OCI-LY7 (cell line): ENCODE results near the gene BIRC5. TPM values are rescaled to one million over a fixed set of nuclear protein-coding genes. Genes with fewer than 3 reads are reported as not detected.
A peak's percentile ranks its signal among the peaks of the same experiment; 100 is the strongest.

ENCODE experiments used
- BruUV-seq: library from RNA; stranded (reverse); fragments of 400-500 nt; replicated peaks from 2 replicates; lab custom pipeline; 2021; lab: Mats Ljungman, UMichigan
- CTCF ChIA-PET: fragments of 300-600 bp; sonication (Branson Sonifier 250); formaldehyde crosslinking; loops from one replicate; lab custom pipeline; 2022; ENCODE audit warnings: antibody characterized with exemption; ENCODE audit not compliant: unreplicated experiment; lab: Charles Lee
- POLR2A ChIA-PET: fragments of 300-600 bp; sonication (Branson Sonifier 250); formaldehyde crosslinking; loops from one replicate; lab custom pipeline; 2022; ENCODE audit warnings: antibody characterized with exemption; lab: Charles Lee
- DNase-seq: peaks from one replicate; pipeline ENCODE4 v3.0.0-alpha.2; 2015; ENCODE audit warnings: low spot score
- H2AFZ ChIP-seq: fragments of 200-600 bp; sonication (generic), shearing (Covaris generic); 2 replicates; pipeline ENCODE4 v1.6.1; 2014; ENCODE audit warnings: mild to moderate bottlenecking, antibody characterized with exemption, low read length, moderate library complexity
- H3K27ac ChIP-seq: fragments of 200-600 bp; sonication (generic); 2 replicates; pipeline ENCODE4 v1.5.1; 2014; ENCODE audit warnings: mixed run types, low read depth, mild to moderate bottlenecking, moderate library complexity, low read length, inconsistent platforms; ENCODE audit not compliant: poor library complexity, severe bottlenecking
- H3K36me3 ChIP-seq: fragments of 200-600 bp; sonication (generic); 2 replicates; pipeline ENCODE4 v1.6.1; 2014; ENCODE audit warnings: mild to moderate bottlenecking, antibody characterized with exemption, low read length, moderate library complexity, mixed read lengths; ENCODE audit not compliant: insufficient read depth
- H3K4me1 ChIP-seq: fragments of 200-600 bp; sonication (generic); 2 replicates; pipeline ENCODE4 v1.5.1; 2014; ENCODE audit warnings: mild to moderate bottlenecking, low read length; ENCODE audit not compliant: insufficient read depth, poor library complexity, severe bottlenecking
- H3K4me2 ChIP-seq: fragments of 200-600 bp; sonication (generic); 2 replicates; pipeline ENCODE4 v1.6.1; 2014; ENCODE audit warnings: mild to moderate bottlenecking, low read length
- H3K4me3 ChIP-seq: fragments of 200-600 bp; sonication (generic); 2 replicates; pipeline ENCODE4 v1.5.1; 2014; ENCODE audit warnings: mild to moderate bottlenecking, low read depth, low read length; ENCODE audit not compliant: poor library complexity, severe bottlenecking
- H3K79me2 ChIP-seq: fragments of 200-600 bp; sonication (generic); 2 replicates; pipeline ENCODE4 v1.6.1; 2016; ENCODE audit warnings: low read depth, mild to moderate bottlenecking, low read length, moderate library complexity, mixed read lengths; ENCODE audit not compliant: insufficient read depth
- H3K9me2 ChIP-seq: fragments of 200-600 bp; sonication (generic); 2 replicates; pipeline ENCODE4 v1.6.1; 2016; ENCODE audit warnings: mild to moderate bottlenecking, low read length, mixed read lengths; ENCODE audit not compliant: insufficient read depth
- H3K9me3 ChIP-seq: fragments of 200-600 bp; sonication (generic); 2 replicates; pipeline ENCODE4 v1.6.1; 2014; ENCODE audit warnings: mild to moderate bottlenecking, mixed run types, low read length, mixed read lengths
- H4K20me1 ChIP-seq: fragments of 200-600 bp; sonication (generic); 2 replicates; pipeline ENCODE4 v1.6.1; 2014; ENCODE audit warnings: mild to moderate bottlenecking, antibody characterized with exemption, low read length, moderate library complexity, mixed read lengths; ENCODE audit not compliant: insufficient read depth
- CTCF ChIP-seq: fragments of 200-600 bp; sonication (generic); conservative IDR thresholded peaks from 2 replicates; pipeline ENCODE4 v1.5.1; 2014; ENCODE audit warnings: mild to moderate bottlenecking, antibody characterized with exemption, low read length, moderate library complexity, mixed read lengths
- EZH2phosphoT487 ChIP-seq: fragments of 200-600 bp; sonication (generic); IDR thresholded peaks from 2 replicates; pipeline ENCODE4 v1.6.1; 2018; ENCODE audit warnings: low read depth, borderline replicate concordance, mild to moderate bottlenecking, mixed run types, antibody characterized with exemption, low read length, moderate library complexity, mixed read lengths
- intact Hi-C: fragments of 100-400 bp; cut with micrococcal nuclease; formaldehyde crosslinking; loops from one replicate; pipeline ENCODE4 v1.10.0; 2022; ENCODE audit not compliant: unreplicated experiment
- total RNA-seq, 2 experiments: library from RNA; depleted of rRNA in 1 of 2; stranded (reverse); fragments of >200 nt in 1 of 2; shearing (Covaris generic) in 1 of 2; gene quantifications; 2 replicates each; pipeline ENCODE4 v1.2.3, GENCODE V29; 2014 to 2022

Gene BIRC5
- total RNA-seq, 2 experiments from 2014 or later = 184 to 266 TPM

- peaks cover 40% of the 10 kb centered on the region for H3K4me1 ChIP-seq
- H3K9me3 ChIP-seq = no peaks in the 10 kb centered on the region
- no peaks in the 10 kb centered on the region for H3K9me2 ChIP-seq
- H3K27ac ChIP-seq = no peak overlapping the region
- H2AFZ ChIP-seq = no peak overlapping the region
- no peaks in the 10 kb centered on the region for H4K20me1 ChIP-seq
- intact Hi-C loops = no loop called here
- H3K4me3 ChIP-seq = no peak overlapping the region
- H3K36me3 ChIP-seq = no peaks in the 10 kb centered on the region
- no peak for DNase-seq
- POLR2A ChIA-PET = no interaction called here
- CTCF ChIA-PET = no interaction called here
- no peak for TF ChIP-seq CTCF
- no TSS peak for BruUV-seq
- H3K79me2 ChIP-seq = no peaks in the 10 kb centered on the region
- no peak overlapping the region for H3K4me2 ChIP-seq
These were observed 21.8 kb downstream of the BIRC5 start for GRCh38 chr17:78235885-78236284.

GRCh38 chr17:78236362-78237127 is 22.5 kb downstream of the BIRC5 start:
- Histone ChIP-seq H3K4me2 (no peak overlapping the region), H3K9me3 (no peaks in the 10 kb centered on the region), H2AFZ (no peak overlapping the region), H4K20me1 (no peaks in the 10 kb centered on the region), H3K4me3 (no peak overlapping the region), H3K79me2 (no peaks in the 10 kb centered on the region), H3K27ac (no peak overlapping the region), H3K9me2 (no peaks in the 10 kb centered on the region), H3K4me1 (peaks cover 45% of the 10 kb centered on the region), H3K36me3 (no peaks in the 10 kb centered on the region)
- TF ChIP-seq EZH2phosphoT487 (no peak), CTCF (no peak)
- intact Hi-C loops = no loop called here
- CTCF ChIA-PET = no interaction called here
- no peak for DNase-seq
- BruUV-seq = no TSS peak
- POLR2A ChIA-PET = interaction anchor here (0.6 kb wide), 1 partner anchor 47 kb away, joined by 3 read pairs; no protein-coding TSS in a partner anchor

- Histone ChIP-seq H2AFZ (no peak overlapping the region), H3K36me3 (no peaks in the 10 kb centered on the region), H3K9me3 (no peaks in the 10 kb centered on the region), H3K4me3 (no peak overlapping the region), H4K20me1 (no peaks in the 10 kb centered on the region), H3K4me2 (peak overlapping the region; percentile 2; the same call in 1 of the 2 replicates), H3K27ac (no peak overlapping the region), H3K4me1 (peaks cover 54% of the 10 kb centered on the region), H3K9me2 (no peaks in the 10 kb centered on the region), H3K79me2 (no peaks in the 10 kb centered on the region)
- intact Hi-C loops = no loop called here
- no TSS peak for BruUV-seq
- ChIA-PET CTCF (interaction anchor here (0.6 kb wide), 1 partner anchor 11 kb away, joined by 3 read pairs; no protein-coding TSS in a partner anchor), POLR2A (interaction anchor here (0.6 kb wide), 1 partner anchor 48 kb away, joined by 3 read pairs; no protein-coding TSS in a partner anchor)
- peak; percentile 58 for DNase-seq
- TF ChIP-seq CTCF = no peak
- TF ChIP-seq EZH2phosphoT487 = no peak
These were observed 23.5 kb downstream of the BIRC5 start for GRCh38 chr17:78237401-78238012.
